GM10248 (cell line): Measurements from ENCODE around the gene MTSS2.
"Not testable (repeated sequence)": the region's sequence is repeated elsewhere in the genome, so short reads cannot be mapped to it uniquely, and the experiment has no call there.

ENCODE experiments used
- CTCF ChIA-PET: fragments of 300-600 bp; sonication (Branson Sonifier 250); formaldehyde crosslinking; extraction: SDS; loops from one replicate; lab custom pipeline; 2021; ENCODE audit warnings: antibody characterized with exemption; lab: Yijun Ruan, JAX
- POLR2A ChIA-PET: fragments of 350-650 bp; sonication (Branson Sonifier 250); formaldehyde crosslinking; extraction: SDS; loops from one replicate; lab custom pipeline; 2020; ENCODE audit warnings: antibody characterized with exemption; lab: Yijun Ruan, JAX
- DNase-seq: peaks from one replicate; pipeline ENCODE4 v3.0.0; 2012; ENCODE audit errors: extremely low spot score
- CTCF ChIP-seq: IDR thresholded peaks from 2 replicates; pipeline ENCODE4 v1.5.1; 2012; ENCODE audit warnings: mild to moderate bottlenecking, low read depth; ENCODE audit errors: extremely low read depth, missing control alignments, control extremely low read depth

MTSS2 gene

GRCh38 chr16:70648606-70649005, 37.2 kb downstream of the MTSS2 start:
- CTCF ChIA-PET, result interaction anchor here (1.3 kb wide), 1 partner anchor 13 kb away, joined by 3 read pairs; no protein-coding TSS in a partner anchor
- POLR2A ChIA-PET, result interaction anchor here (0.6 kb wide), 1 partner anchor 824 kb away, joined by 4 read pairs; no protein-coding TSS in a partner anchor
- no peak for TF ChIP-seq CTCF
- DNase-seq, result no peak

GRCh38 chr16:70647441-70648359, 38.2 kb downstream of the MTSS2 start:
- CTCF ChIA-PET, result no interaction called here
- no peak for DNase-seq
- POLR2A ChIA-PET, result no interaction called here
- no peak for TF ChIP-seq CTCF

- ChIA-PET CTCF (no interaction called here), POLR2A (no interaction called here)
- no peak for TF ChIP-seq CTCF
- DNase-seq, result no peak
Observed at GRCh38 chr16:70646260-70647241, 39.3 kb downstream of the MTSS2 start, which contains the start of gene IL34. IL34 (plus strand) TSS chr16:70646559; CDS start chr16:70646948, 389 bp downstream.

- TF ChIP-seq CTCF, result no peak
- ChIA-PET CTCF (no interaction called here), POLR2A (no interaction called here)
- no peak for DNase-seq
Observed at GRCh38 chr16:70644763-70645597, 40.9 kb downstream of the MTSS2 start.

GRCh38 chr16:70643264-70643663, 42.6 kb downstream of the MTSS2 start:
- CTCF ChIA-PET, POLR2A ChIA-PET, DNase-seq: not testable (repeated sequence)

GRCh38 chr16:70642633-70643032, 43.2 kb downstream of the MTSS2 start:
- DNase-seq, result no peak
- POLR2A ChIA-PET, result no interaction called here
- CTCF ChIA-PET, result no interaction called here
- no peak for TF ChIP-seq CTCF
